Hepatocyte (in vitro differentiated cells): ENCODE data around the gene DYDC2. TPM values are rescaled to one million over a fixed set of nuclear protein-coding genes. Genes with fewer than 3 reads are reported as not detected.

Experiments
- DNase-seq: peaks from one replicate; pipeline ENCODE4 v3.0.0-alpha.2; 2016; ENCODE audit warnings: low spot score
- H2AFZ ChIP-seq: fragments of 200-600 bp; sonication (generic); 2 replicates; pipeline ENCODE4 v1.6.0; 2016; ENCODE audit warnings: antibody characterized with exemption, mild to moderate bottlenecking
- H3K27ac ChIP-seq: fragments of 200-600 bp; sonication (generic); 2 replicates; pipeline ENCODE4 v1.5.1; 2016; ENCODE audit warnings: mild to moderate bottlenecking
- H3K27me3 ChIP-seq: fragments of 200-600 bp; sonication (generic); 2 replicates; pipeline ENCODE4 v1.6.1; 2016
- H3K36me3 ChIP-seq: fragments of 200-600 bp; sonication (generic); replicated peaks from 2 replicates; pipeline ENCODE4 v1.5.1; 2016; ENCODE audit warnings: low read depth; ENCODE audit not compliant: insufficient read depth
- H3K4me1 ChIP-seq: fragments of 200-600 bp; sonication (generic); 2 replicates; pipeline ENCODE4 v1.5.1; 2016; ENCODE audit warnings: mild to moderate bottlenecking, moderate library complexity; ENCODE audit not compliant: insufficient read depth
- H3K4me2 ChIP-seq: fragments of 200-600 bp; sonication (generic); 2 replicates; pipeline ENCODE4 v1.6.0; 2016
- H3K4me3 ChIP-seq: fragments of 200-600 bp; sonication (generic); 2 replicates; pipeline ENCODE4 v1.5.1; 2016; ENCODE audit warnings: mild to moderate bottlenecking
- H3K79me2 ChIP-seq: fragments of 200-600 bp; sonication (generic); 2 replicates; pipeline ENCODE4 v1.6.0; 2017; ENCODE audit warnings: mild to moderate bottlenecking
- H3K9me2 ChIP-seq: fragments of 200-600 bp; sonication (generic); replicated peaks from 2 replicates; pipeline ENCODE4 v1.6.0; 2017; ENCODE audit warnings: mild to moderate bottlenecking; ENCODE audit not compliant: insufficient read depth
- H3K9me3 ChIP-seq: fragments of 200-600 bp; sonication (generic); 2 replicates; pipeline ENCODE4 v1.5.1; 2016; ENCODE audit warnings: low read depth, mild to moderate bottlenecking
- H4K20me1 ChIP-seq: fragments of 200-600 bp; sonication (generic); 2 replicates; pipeline ENCODE4 v1.6.0; 2016; ENCODE audit warnings: mild to moderate bottlenecking; ENCODE audit not compliant: insufficient read depth, poor library complexity, severe bottlenecking
- CTCF ChIP-seq: fragments of 200-600 bp; sonication (generic); IDR thresholded peaks from 2 replicates; pipeline ENCODE4 v1.5.1; 2016; ENCODE audit warnings: antibody characterized with exemption, mild to moderate bottlenecking; ENCODE audit not compliant: poor library complexity
- EZH2 ChIP-seq: fragments of 200-600 bp; sonication (generic); IDR thresholded peaks from 2 replicates; pipeline ENCODE4 v1.6.1; 2016; ENCODE audit warnings: antibody characterized with exemption, mild to moderate bottlenecking, borderline replicate concordance
- EZH2phosphoT487 ChIP-seq: fragments of 200-600 bp; sonication (generic); IDR thresholded peaks from one replicate; pipeline ENCODE4 v1.6.1; 2018; ENCODE audit warnings: antibody characterized with exemption, mild to moderate bottlenecking, low read depth, moderate library complexity; ENCODE audit not compliant: unreplicated experiment, severe bottlenecking
- WGBS: methylation state at CpG from one replicate; pipeline ENCODE4 v1.1.6; 2016; ENCODE audit warnings: low lambda C conversion rate; ENCODE audit errors: missing lambda C conversion rate; 5-methylcytosine and 5-hydroxymethylcytosine counted together
- polyA plus RNA-seq: library from polyadenylated mRNA; unstranded; fragments of >200 nt; fragmentation: Nextera tagmentation; extraction: Ambion mirVana; gene quantifications from 2 replicates; pipeline ENCODE4 v1.2.1, GENCODE V29; 2016
- total RNA-seq: library from RNA; depleted of rRNA; stranded (reverse); fragments of >200 nt; gene quantifications from 2 replicates; pipeline ENCODE4 v1.2.3, GENCODE V29; 2014

Gene DYDC2
- total and polyA plus RNA-seq, 2 experiments from 2014 or later, result 0.80 TPM; not detected in 1

DNA sequence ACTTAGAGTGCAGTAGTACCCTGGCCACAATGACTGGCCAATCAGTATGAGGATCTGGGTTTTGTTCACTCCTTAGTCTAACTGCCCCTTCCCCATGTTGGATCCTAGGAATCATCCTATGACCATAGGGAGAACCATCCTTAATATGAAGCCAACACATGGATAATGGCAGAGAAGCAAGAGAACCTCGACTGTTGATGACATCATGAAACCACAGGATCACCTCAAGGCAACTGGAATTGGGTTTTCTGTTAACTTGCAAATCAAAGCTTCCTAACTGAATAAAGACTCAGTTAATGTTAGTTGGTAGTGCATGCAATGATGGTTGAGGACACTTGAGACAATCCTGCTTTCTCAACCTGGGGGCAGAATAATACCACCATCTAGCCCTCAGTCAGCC is 48.5 kb downstream of the DYDC2 start:
- no peak for DNase-seq

DNA sequence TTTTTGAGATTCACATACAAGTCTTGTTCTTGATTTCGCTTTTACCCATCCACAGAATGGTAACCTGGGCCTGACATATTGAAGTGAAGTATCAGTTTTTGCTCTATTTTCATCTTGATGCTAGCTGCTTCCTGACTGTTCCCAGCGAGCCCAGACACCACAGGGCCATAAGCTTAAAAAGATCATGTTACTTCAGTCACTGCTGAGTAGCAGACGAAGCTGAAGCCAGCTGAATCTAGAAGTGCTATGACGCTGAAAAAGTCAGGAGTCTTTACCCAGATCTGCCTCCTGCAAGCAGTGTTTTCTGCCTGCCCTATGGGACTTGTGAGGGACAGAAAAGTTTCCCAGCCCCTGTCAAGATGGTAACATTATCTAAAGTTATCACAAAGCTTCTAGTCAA is 49.0 kb downstream of the DYDC2 start:
- no peak for TF ChIP-seq EZH2
- TF ChIP-seq EZH2phosphoT487, result no peak
- no peak for TF ChIP-seq CTCF
- Histone ChIP-seq H3K4me3 (no peak overlapping the region), H3K36me3 (no peaks in the 10 kb centered on the region), H3K9me2 (no peaks in the 10 kb centered on the region), H3K27me3 (no peaks in the 10 kb centered on the region), H4K20me1 (no peaks in the 10 kb centered on the region), H3K79me2 (peaks cover 22% of the 10 kb centered on the region), H3K27ac (peak overlapping the region; percentile 30), H3K4me2 (no peak overlapping the region), H3K9me3 (no peaks in the 10 kb centered on the region), H2AFZ (no peak overlapping the region), H3K4me1 (peaks cover 14% of the 10 kb centered on the region)
- DNase-seq, result no peak
- 49% methylated on average over 4 of the region's 4 CpGs for WGBS

More for the DNA sequence above, 48.5 kb downstream of the DYDC2 start:
- H3K4me3 ChIP-seq, result no peak overlapping the region
- 85% methylated on average over 1 of the region's 1 CpG for WGBS
- H3K27me3 ChIP-seq, result no peaks in the 10 kb centered on the region
- peaks cover 8% of the 10 kb centered on the region for H3K4me1 ChIP-seq
- H3K9me3 ChIP-seq, result no peaks in the 10 kb centered on the region
- peaks cover 16% of the 10 kb centered on the region for H3K79me2 ChIP-seq
- H3K4me2 ChIP-seq, result no peak overlapping the region
- TF ChIP-seq EZH2 (no peak), CTCF (no peak), EZH2phosphoT487 (no peak)
- no peaks in the 10 kb centered on the region for H4K20me1 ChIP-seq
- H2AFZ ChIP-seq, result no peak overlapping the region
- H3K27ac ChIP-seq, result peak overlapping the region; percentile 10
- no peaks in the 10 kb centered on the region for H3K9me2 ChIP-seq
- H3K36me3 ChIP-seq, result no peaks in the 10 kb centered on the region

DNA sequence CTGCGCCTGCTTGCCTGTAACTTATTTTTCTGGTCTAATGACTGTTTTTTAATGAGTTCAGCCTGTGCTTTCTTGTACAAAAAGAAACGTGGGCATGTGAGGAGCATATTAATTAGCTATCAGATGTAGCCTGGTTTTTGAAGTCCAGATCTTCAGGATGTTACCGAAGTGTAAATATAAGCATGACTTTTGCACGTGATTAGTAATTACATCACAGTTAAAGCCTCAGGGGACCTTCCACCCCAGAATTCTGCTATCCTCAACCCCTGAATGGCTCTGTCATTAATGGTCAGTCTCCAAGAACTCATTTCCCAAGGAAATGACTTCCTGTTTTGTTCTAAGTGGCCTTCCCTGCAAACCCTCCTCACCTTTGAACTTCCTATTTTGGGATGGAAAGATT is 49.6 kb downstream of the DYDC2 start:
- H3K9me2 ChIP-seq, result no peaks in the 10 kb centered on the region
- H2AFZ ChIP-seq, result no peak overlapping the region

More for the DNA sequence above, 49.6 kb downstream of the DYDC2 start:
- DNase-seq, result peak; percentile 8
- Histone ChIP-seq H3K4me1 (peaks cover 19% of the 10 kb centered on the region), H3K79me2 (peaks cover 27% of the 10 kb centered on the region), H3K4me2 (no peak overlapping the region), H3K27ac (peak overlapping the region; percentile 30), H3K27me3 (no peaks in the 10 kb centered on the region), H3K9me3 (no peaks in the 10 kb centered on the region), H3K4me3 (no peak overlapping the region), H4K20me1 (no peaks in the 10 kb centered on the region), H3K36me3 (no peaks in the 10 kb centered on the region)
- TF ChIP-seq CTCF, result no peak
- no peak for TF ChIP-seq EZH2phosphoT487
- TF ChIP-seq EZH2, result no peak
- WGBS, result 57% methylated on average over 4 of the region's 4 CpGs
